Measurements from ENCODE around the gene HSPA4. TPM values are rescaled to one million over a fixed set of nuclear protein-coding genes. Genes with fewer than 3 reads are reported as not detected.

HSPA4 gene
- polyA plus RNA-seq, 1 donor (not counting 4 experiments of a cell fraction or from before 2014, with no cell fraction given) = 119 TPM

DNA sequence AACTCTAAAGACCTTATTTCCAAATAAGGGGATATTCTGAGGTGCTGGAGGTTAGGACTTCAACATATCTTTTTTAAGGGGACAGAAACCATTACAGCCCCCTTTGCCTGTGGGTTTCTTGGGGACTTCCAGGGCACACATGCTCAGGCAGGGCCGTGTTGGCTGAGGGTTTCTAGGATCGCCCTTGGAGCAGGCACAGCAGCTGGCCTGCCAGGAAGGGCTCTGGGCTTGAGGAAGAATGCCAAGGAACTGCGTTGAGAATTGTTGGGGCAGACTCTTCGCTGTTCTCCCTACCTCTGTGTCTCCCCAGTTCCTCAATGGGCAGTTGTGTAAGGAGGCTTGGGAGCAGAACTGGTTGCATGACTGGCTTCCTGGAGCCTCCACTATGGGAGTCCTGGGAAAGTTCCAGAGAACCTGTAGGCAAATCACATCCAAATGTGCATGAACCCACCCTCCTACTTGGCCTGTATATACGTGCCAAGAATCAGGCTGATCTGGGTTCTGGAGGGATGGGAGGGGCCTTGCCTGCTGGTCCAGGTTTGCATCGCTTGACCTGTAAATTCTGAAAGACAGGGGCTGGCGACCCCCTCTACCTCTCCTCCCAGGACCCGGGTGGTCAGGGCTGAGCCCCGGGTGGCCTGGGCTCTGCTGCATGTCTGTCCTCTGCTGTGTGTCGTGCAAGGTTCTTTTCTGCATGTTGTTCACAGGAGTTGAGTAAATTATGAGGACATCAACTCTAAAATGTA, 65.5 kb downstream of the HSPA4 start:
- no peaks in the 10 kb centered on the region for H3K27me3 ChIP-seq (ENCODE audit: control insufficient read depth, extremely low read depth, insufficient read depth, low read length)
- no peaks in the 10 kb centered on the region for H3K9me1 ChIP-seq (ENCODE audit: control insufficient read depth, extremely low read depth, insufficient read depth, low read length)
- no peak for TF ChIP-seq EZH2 (IDR thresholded peaks at IDR 0.05; ENCODE audit: low read length)
- TF ChIP-seq, protein P1, sequence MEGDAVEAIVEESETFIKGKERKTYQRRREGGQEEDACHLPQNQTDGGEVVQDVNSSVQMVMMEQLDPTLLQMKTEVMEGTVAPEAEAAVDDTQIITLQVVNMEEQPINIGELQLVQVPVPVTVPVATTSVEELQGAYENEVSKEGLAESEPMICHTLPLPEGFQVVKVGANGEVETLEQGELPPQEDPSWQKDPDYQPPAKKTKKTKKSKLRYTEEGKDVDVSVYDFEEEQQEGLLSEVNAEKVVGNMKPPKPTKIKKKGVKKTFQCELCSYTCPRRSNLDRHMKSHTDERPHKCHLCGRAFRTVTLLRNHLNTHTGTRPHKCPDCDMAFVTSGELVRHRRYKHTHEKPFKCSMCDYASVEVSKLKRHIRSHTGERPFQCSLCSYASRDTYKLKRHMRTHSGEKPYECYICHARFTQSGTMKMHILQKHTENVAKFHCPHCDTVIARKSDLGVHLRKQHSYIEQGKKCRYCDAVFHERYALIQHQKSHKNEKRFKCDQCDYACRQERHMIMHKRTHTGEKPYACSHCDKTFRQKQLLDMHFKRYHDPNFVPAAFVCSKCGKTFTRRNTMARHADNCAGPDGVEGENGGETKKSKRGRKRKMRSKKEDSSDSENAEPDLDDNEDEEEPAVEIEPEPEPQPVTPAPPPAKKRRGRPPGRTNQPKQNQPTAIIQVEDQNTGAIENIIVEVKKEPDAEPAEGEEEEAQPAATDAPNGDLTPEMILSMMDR (optimal IDR thresholded peaks at IDR 0.05 in 1 of 3, IDR thresholded peaks at IDR 0.05 in 1 of 3, conservative IDR thresholded peaks at IDR 0.05 in 1 of 3; ENCODE audit: extremely low read depth in 1 of 3, insufficient read depth in 2 of 3, low read length in 3 of 3) = no peak
- no peak overlapping the region for H3K27ac ChIP-seq (ENCODE audit: control insufficient read depth, insufficient read depth, low read length)
- dilution Hi-C loops (cut with MboI; ENCODE audit: extremely low pct_ligation_motif_present, low sequenced_read_pairs) = no loop called here
- H2AFZ ChIP-seq (ENCODE audit: control insufficient read depth, low read length) = no peak overlapping the region
- no peak overlapping the region for H3K4me3 ChIP-seq (ENCODE audit: control insufficient read depth in 2 of 3, extremely low read depth in 1 of 3, insufficient read depth in 2 of 3, low read depth in 1 of 3, low read length in 3 of 3)
- no peaks in the 10 kb centered on the region for H3K36me3 ChIP-seq (ENCODE audit: control insufficient read depth in 2 of 2, extremely low read depth in 1 of 2, insufficient read depth in 2 of 2, low read length in 2 of 2)
- no peak for DNase-seq (ENCODE audit: low read depth, low spot score)
- H4K20me1 ChIP-seq (ENCODE audit: control insufficient read depth, extremely low read depth, insufficient read depth, low read length) = no peaks in the 10 kb centered on the region
- no peak for FAIRE-seq
- H3K4me2 ChIP-seq (ENCODE audit: control insufficient read depth, extremely low read depth, insufficient read depth, low read depth, low read length) = no peak overlapping the region
- no peaks in the 10 kb centered on the region for H3K79me2 ChIP-seq (ENCODE audit: control insufficient read depth, insufficient read depth, low read length)
- H3K9me3 ChIP-seq (ENCODE audit: control insufficient read depth, low read depth, low read length) = no peaks in the 10 kb centered on the region
- H3K9ac ChIP-seq (ENCODE audit: control insufficient read depth, extremely low read depth, insufficient read depth, low read length) = no peak overlapping the region
- H3K4me1 ChIP-seq (ENCODE audit: control insufficient read depth, extremely low read depth, insufficient read depth, low read length) = peaks cover 8% of the 10 kb centered on the region

- H4K20me1 ChIP-seq (ENCODE audit: control insufficient read depth, extremely low read depth, insufficient read depth, low read length) = no peaks in the 10 kb centered on the region
- H3K9me1 ChIP-seq (ENCODE audit: control insufficient read depth, extremely low read depth, insufficient read depth, low read length) = no peaks in the 10 kb centered on the region
- H3K36me3 ChIP-seq (ENCODE audit: control insufficient read depth in 2 of 2, extremely low read depth in 1 of 2, insufficient read depth in 2 of 2, low read length in 2 of 2) = no peaks in the 10 kb centered on the region
- no peaks in the 10 kb centered on the region for H3K9me3 ChIP-seq (ENCODE audit: control insufficient read depth, low read depth, low read length)
- TF ChIP-seq, protein P1 (optimal IDR thresholded peaks at IDR 0.05 in 1 of 3, IDR thresholded peaks at IDR 0.05 in 1 of 3, conservative IDR thresholded peaks at IDR 0.05 in 1 of 3; ENCODE audit: extremely low read depth in 1 of 3, insufficient read depth in 2 of 3, low read length in 3 of 3) = no peak
- no peak for TF ChIP-seq EZH2 (IDR thresholded peaks at IDR 0.05; ENCODE audit: low read length)
- H3K27ac ChIP-seq (ENCODE audit: control insufficient read depth, insufficient read depth, low read length) = no peak overlapping the region
- FAIRE-seq (no peak), DNase-seq (ENCODE audit: low read depth, low spot score) (no peak)
- no peak overlapping the region for H2AFZ ChIP-seq (ENCODE audit: control insufficient read depth, low read length)
- H3K79me2 ChIP-seq (ENCODE audit: control insufficient read depth, insufficient read depth, low read length) = no peaks in the 10 kb centered on the region
- no peaks in the 10 kb centered on the region for H3K27me3 ChIP-seq (ENCODE audit: control insufficient read depth, extremely low read depth, insufficient read depth, low read length)
- no peak overlapping the region for H3K4me3 ChIP-seq (ENCODE audit: control insufficient read depth in 2 of 3, extremely low read depth in 1 of 3, insufficient read depth in 2 of 3, low read depth in 1 of 3, low read length in 3 of 3)
- H3K4me2 ChIP-seq (ENCODE audit: control insufficient read depth, extremely low read depth, insufficient read depth, low read depth, low read length) = no peak overlapping the region
- no peak overlapping the region for H3K9ac ChIP-seq (ENCODE audit: control insufficient read depth, extremely low read depth, insufficient read depth, low read length)
- dilution Hi-C loops (cut with MboI; ENCODE audit: extremely low pct_ligation_motif_present, low sequenced_read_pairs) = no loop called here
- peaks cover 7% of the 10 kb centered on the region for H3K4me1 ChIP-seq (ENCODE audit: control insufficient read depth, extremely low read depth, insufficient read depth, low read length)
Measured at GRCh38 chr5:133117912-133118445, 66.2 kb downstream of the HSPA4 start.
